HUES48 (cell line): ENCODE measurements around the gene CEP126.

Experiments used
- H3K27ac ChIP-seq: one replicate; pipeline ENCODE4 v1.7.0; 2013; ENCODE audit warnings: low read depth, low read length, inconsistent platforms
- H3K27me3 ChIP-seq: 2 replicates; pipeline ENCODE4 v1.6.1; 2013; ENCODE audit warnings: mild to moderate bottlenecking, low read length; ENCODE audit not compliant: control insufficient read depth, insufficient read depth
- H3K36me3 ChIP-seq: 2 replicates; pipeline ENCODE4 v1.6.1; 2013; ENCODE audit warnings: low read length; ENCODE audit not compliant: control insufficient read depth, insufficient read depth
- H3K4me1 ChIP-seq: 2 replicates; pipeline ENCODE4 v1.6.1; 2013; ENCODE audit warnings: mild to moderate bottlenecking, low read length; ENCODE audit not compliant: control insufficient read depth, insufficient read depth
- H3K4me3 ChIP-seq: 2 replicates; pipeline ENCODE4 v1.5.1; 2013; ENCODE audit warnings: mild to moderate bottlenecking, low read depth, low read length
- H3K9ac ChIP-seq: 2 replicates; pipeline ENCODE4 v1.6.1; 2013; ENCODE audit warnings: mild to moderate bottlenecking, low read depth, low read length, moderate library complexity
- H3K9me3 ChIP-seq: 2 replicates; pipeline ENCODE4 v1.6.1; 2013; ENCODE audit warnings: low read length; ENCODE audit not compliant: control insufficient read depth, insufficient read depth

CEP126 gene, protein sequence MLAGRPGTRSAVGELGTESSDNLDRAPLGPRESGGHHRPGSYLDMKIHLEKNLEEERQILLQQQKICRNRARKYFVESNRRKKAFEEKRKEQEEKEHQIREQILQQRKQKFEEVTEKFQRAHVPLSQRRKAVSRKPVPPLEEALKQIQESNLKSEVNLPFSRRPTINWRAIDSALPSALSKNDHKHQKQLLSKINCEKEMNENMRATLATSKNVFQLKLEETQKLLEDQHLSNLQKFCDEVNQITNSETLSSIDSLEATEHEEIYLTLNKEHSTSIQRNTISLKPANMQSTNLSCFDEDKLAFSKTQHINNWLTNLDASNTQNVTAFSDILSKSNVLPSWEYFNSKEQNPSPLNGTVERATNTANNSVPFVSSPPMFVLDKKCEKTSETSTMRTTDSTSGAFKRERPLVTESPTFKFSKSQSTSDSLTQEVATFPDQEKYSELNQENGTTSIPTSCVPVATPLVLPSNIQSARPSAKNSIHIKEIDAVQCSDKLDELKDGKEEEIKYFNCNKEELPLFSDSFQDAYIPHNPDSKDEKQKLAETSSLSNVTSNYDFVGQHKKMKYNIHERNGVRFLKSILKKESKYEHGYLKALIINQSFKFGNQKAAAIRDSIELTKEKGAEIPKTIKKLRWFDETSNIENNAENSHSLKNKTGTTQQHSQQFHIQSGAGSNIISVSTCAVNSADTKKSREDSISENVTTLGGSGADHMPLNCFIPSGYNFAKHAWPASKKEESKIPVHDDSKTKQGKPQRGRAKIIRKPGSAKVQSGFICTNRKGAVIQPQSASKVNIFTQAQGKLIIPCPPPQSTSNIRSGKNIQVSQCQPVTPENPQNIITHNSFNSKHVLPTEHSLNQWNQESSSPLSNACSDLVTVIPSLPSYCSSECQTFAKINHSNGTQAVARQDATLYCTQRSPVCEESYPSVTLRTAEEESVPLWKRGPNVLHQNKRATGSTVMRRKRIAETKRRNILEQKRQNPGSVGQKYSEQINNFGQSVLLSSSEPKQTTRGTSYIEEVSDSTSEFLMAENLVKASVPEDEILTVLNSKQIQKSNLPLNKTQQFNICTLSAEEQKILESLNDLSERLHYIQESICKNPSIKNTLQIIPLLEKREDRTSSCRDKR

DNA sequence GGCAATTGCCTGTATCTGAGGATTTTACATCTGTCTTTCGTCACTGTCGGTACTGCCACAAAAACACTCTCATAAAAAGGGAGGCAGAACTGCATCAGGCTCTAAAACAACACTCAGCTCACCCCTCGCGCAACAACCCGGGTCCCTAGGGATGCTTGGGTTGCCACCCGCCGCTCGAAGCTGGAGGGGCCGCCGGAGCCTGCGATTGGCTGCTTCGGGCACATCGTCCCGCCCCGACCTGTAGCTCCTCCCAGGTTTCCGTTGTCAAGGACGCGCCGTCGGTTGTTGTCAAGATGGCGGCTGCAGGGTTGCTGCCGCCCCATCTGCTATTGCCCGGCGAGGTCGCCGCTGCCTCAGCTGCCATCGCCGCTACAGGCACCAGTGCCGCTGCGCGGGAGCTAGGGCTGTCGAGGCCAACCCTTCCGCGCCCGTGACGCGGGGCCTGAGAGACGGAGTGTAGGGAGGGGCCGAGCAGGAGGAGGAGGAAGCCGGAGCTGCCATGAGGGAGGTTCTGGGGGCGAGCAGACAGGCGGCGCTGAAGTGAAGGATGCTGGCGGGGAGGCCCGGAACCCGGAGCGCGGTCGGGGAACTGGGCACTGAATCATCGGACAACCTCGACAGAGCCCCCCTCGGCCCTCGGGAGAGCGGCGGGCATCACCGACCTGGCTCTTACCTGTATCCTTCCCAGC, at the start of gene CEP126:
Gene CEP126, plus strand, starts transcription at position 273 of the 689 bp plus-strand sequence. Its CDS starts 275 bp downstream, at position 548.
- no peaks in the 10 kb centered on the region for H3K27me3 ChIP-seq
- peak within 1 kb of the TSS; percentile 74 for H3K27ac ChIP-seq
- peaks cover 16% of the 10 kb centered on the region for H3K4me1 ChIP-seq
- H3K36me3 ChIP-seq: no peaks in the 10 kb centered on the region
- H3K4me3 ChIP-seq: peak within 1 kb of the TSS; percentile 86
- H3K9me3 ChIP-seq: no peaks in the 10 kb centered on the region
- peak within 1 kb of the TSS; percentile 50; the same call in 1 of the 2 replicates for H3K9ac ChIP-seq

DNA sequence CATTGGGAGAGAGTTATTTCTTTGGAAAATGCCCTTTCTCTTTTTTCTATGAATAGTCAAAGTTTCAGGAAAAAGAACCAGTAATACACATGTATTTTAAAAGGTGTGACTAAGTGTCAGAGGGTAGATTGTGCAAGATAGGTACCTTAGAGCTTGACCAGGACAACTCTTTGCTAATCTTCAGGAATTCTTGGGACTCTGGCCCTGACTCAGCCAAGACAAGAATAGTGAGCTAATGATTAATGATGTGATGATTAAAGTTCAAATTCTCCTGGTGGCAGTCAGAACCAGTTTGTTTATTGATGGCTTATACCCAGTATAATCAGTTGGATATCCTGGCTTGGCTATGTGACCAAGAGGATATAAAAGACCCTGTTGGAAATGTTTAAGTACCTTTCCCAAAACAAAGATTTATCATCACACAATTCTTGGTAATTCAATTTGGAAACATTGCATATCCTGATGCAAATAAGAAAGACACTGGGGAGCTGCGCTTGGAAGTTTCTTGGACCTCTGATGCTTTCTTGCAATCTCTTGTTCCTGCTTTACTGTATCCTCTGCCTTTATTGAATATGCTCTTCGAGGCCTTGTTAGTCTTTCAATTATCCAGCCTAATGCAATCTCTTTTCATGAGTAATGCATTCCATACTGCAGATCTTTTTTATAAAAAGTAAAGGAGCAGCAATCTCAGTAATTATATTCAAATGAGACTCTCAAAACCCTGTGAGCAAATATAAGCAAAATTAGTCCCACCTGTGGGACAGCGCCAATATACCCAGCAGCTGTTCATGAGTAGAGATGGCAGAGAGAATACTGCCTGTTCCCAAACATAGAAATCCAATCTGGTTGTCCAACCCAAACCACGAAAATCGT, 48.0 kb upstream of the CEP126 start:
- Histone ChIP-seq H3K27ac (peak overlapping the region; percentile 41), H3K4me1 (peaks cover 12% of the 10 kb centered on the region; the same call in 1 of the 2 replicates)

DNA sequence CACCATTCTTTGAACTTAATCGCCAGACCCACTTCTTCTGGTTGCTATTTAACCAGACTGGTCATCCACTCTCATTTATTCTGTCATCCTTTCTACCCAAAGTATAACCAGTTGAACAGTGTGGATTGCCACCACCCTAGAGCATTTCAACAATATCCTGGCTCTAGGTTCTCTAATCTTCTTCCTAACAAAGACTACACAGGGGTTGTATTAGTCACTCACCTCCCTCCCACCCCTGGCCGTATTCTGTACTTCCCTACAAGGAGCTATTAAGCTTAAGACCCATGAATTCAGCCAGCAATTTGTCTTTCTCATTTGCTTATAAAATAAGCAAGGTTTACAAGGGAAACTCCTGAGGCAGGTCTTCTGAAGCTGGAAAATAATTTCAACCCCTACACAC, 46.9 kb upstream of the CEP126 start:
- Histone ChIP-seq H3K9me3 (no peaks in the 10 kb centered on the region; the same call in 1 of the 2 replicates), H3K4me3 (no peak overlapping the region), H3K4me1 (peaks cover 8% of the 10 kb centered on the region; the same call in 1 of the 2 replicates), H3K27me3 (no peaks in the 10 kb centered on the region), H3K9ac (no peak overlapping the region), H3K36me3 (no peaks in the 10 kb centered on the region), H3K27ac (peak overlapping the region; percentile 41)

More for the DNA sequence above, 48.0 kb upstream of the CEP126 start:
- no peaks in the 10 kb centered on the region for H3K27me3 ChIP-seq
- no peaks in the 10 kb centered on the region; the same call in 1 of the 2 replicates for H3K9me3 ChIP-seq
- H3K9ac ChIP-seq: no peak overlapping the region
- H3K36me3 ChIP-seq: no peaks in the 10 kb centered on the region
- no peak overlapping the region for H3K4me3 ChIP-seq

DNA sequence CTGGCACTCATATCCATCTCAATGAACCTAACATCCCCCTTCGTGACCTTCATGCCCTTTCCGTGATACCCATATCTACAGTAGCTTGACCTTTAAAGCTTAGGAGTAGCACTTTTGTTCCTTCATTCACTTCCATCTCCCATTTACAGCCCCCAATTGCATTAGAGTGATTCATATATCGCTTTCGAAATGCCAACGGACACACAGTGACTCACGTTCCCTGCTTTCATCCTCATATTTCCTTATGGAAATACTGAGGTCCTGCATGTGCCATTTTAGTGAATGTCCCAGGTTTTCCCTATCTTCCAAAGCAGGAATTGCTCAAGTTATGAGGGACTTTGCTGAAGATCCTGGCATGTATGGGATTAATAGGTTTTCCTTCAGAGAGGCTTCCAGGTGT, 44.3 kb upstream of the CEP126 start:
- no peaks in the 10 kb centered on the region for H3K9me3 ChIP-seq

DNA sequence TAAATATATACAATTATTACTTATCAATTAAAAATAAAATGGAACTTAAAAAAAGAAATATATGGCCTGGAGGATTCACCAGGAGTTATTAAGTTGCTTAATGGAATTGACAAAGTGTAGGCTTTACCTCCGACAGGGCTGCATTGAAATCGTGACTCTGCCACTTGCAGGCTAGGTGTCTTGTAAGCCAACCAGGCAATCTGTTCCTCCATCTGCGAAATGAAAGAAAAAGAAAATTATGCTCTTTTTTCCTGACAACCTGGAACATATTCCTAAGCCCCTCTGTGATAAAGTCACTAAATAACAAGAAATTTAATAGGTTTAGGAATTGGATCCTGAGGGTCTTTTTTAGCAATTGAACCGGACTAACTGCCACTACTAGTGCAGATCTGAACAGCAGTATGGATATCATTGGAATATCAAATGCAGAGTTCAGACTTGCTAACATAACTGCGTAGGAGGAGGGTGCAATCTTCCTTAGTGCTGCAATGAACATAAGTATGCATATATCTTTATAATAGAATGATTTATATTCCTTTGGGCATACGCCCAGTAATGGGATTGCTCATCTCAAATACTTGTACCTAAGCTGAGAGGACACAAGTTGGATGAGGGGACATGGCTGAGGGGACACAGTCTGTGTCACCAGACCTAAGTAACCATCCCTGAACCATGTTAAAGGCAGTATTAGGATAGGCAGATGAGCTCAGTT, 42.5 kb upstream of the CEP126 start:
- no peak overlapping the region for H3K4me3 ChIP-seq
- H3K27ac ChIP-seq: no peak overlapping the region
- H3K27me3 ChIP-seq: no peaks in the 10 kb centered on the region
- H3K4me1 ChIP-seq: 0 out of 2 replicates have a peak, but pooled peaks cover 3% of the 10 kb centered on the region
- no peak overlapping the region for H3K9ac ChIP-seq
- H3K9me3 ChIP-seq: no peaks in the 10 kb centered on the region
- H3K36me3 ChIP-seq: no peaks in the 10 kb centered on the region

More for the DNA sequence above, 44.3 kb upstream of the CEP126 start:
- Histone ChIP-seq H3K9ac (no peak overlapping the region), H3K27me3 (no peaks in the 10 kb centered on the region), H3K4me1 (0 out of 2 replicates have a peak, but pooled peaks cover 3% of the 10 kb centered on the region), H3K4me3 (no peak overlapping the region), H3K27ac (no peak overlapping the region), H3K36me3 (no peaks in the 10 kb centered on the region)

DNA sequence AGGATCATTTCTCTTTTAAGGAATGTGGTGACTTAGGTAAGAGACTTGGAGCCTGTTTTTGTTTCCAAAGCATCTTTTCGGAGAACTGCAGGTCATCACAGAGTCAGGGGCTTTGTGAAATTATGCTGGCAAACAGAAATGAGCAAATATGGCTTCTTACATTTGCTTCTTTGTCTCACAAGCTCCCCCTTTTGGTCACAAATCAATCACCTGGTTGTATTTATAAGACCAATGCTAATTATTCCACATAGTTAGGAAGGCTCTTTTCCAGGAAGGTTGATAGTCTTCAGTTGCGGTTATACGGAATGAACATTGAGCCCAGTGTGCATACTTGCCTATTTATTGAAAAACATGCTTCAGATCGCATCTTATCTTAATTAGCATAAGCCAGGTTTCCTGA, 34.6 kb upstream of the CEP126 start:
- Histone ChIP-seq H3K9ac (no peak overlapping the region), H3K27ac (no peak overlapping the region), H3K4me3 (no peak overlapping the region), H3K36me3 (no peaks in the 10 kb centered on the region), H3K9me3 (no peaks in the 10 kb centered on the region), H3K27me3 (no peaks in the 10 kb centered on the region), H3K4me1 (no peaks in the 10 kb centered on the region)

DNA sequence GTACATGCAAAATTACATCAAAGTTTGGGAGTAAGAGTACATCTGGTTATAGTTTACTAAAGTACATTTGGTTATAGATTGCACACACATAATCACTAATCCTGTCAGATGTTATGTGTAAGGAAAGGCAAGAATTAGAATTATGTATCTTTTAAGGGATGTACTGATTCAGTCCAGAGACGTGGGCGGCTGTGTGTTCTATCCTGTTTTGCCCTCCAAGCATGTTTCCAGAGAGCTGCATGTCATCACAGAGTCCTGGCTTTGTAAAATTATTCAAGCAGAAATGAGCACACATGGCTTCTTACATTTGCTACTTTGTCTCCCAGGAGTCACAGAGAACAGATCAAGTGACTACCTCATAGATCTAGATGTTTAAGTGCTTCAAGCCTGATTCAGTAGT, 33.2 kb upstream of the CEP126 start:
- Histone ChIP-seq H3K27me3 (no peaks in the 10 kb centered on the region), H3K36me3 (no peaks in the 10 kb centered on the region), H3K9ac (no peak overlapping the region), H3K9me3 (no peaks in the 10 kb centered on the region), H3K4me1 (no peaks in the 10 kb centered on the region), H3K4me3 (no peak overlapping the region), H3K27ac (no peak overlapping the region)

DNA sequence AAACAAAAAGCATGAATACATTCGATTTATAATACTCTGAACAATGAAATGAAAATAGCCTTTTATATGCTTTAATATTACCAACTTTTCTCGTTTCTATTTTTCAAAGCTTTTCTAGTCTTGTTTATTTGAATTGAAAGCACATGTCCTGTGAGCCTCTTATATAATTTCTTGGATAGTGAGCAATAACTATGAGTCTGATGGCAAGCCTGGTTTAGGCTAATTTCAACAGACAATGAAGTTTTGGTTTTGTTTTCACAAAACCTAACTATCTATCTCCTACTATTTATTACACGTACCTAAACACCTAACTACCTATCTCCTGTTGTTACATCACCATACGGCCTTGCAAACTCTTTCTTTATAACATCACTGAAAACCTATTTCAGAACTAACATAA, 29.2 kb upstream of the CEP126 start:
- no peak overlapping the region for H3K27ac ChIP-seq
- no peaks in the 10 kb centered on the region for H3K9me3 ChIP-seq
- no peak overlapping the region for H3K4me3 ChIP-seq
- no peaks in the 10 kb centered on the region for H3K27me3 ChIP-seq
- no peaks in the 10 kb centered on the region for H3K4me1 ChIP-seq
- no peaks in the 10 kb centered on the region for H3K36me3 ChIP-seq
- no peak overlapping the region for H3K9ac ChIP-seq

DNA sequence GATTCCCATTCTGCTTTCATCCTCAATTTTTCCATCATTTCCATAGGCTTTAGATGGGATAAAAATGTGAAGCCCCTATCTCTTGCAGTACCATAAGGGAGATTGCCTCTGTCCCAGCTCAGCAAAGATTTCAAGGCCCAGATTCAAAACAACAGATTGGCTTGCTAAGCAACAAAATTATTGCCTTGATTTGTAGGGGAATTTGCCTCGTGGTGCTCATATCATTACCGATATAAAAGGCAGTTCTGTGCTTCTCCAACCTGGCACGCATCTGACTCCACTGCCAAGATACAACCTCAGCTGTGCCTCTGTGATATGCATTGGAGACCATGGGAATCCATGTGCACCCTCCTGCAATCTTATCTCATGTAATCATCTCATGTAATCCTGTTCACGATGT, 25.0 kb upstream of the CEP126 start:
- Histone ChIP-seq H3K9me3 (no peaks in the 10 kb centered on the region), H3K4me3 (no peak overlapping the region), H3K27ac (no peak overlapping the region), H3K27me3 (no peaks in the 10 kb centered on the region), H3K9ac (no peak overlapping the region), H3K36me3 (no peaks in the 10 kb centered on the region), H3K4me1 (no peaks in the 10 kb centered on the region)
